ENCODE data around the gene DNAJB6.
"Not testable (repeated sequence)": the region's sequence is repeated elsewhere in the genome, so short reads cannot be mapped to it uniquely, and the experiment has no call there.

Gene DNAJB6

DNA sequence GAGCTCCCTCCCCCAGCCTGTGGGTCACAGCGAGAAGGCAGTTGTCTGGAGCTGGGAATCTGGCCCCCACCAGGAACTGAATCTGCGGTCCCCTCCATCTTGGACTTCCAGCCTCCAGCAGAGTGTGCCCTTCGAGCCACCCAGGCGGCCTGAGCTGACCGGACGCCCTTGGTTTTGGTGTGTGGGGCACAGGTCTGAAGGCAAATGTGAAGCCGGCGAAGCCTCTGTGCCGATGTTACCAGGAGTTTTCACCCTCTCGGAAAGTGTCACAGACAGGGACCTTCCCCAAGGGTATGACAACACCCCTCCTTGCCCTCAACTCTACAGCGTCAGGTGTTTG lies 109.1 kb downstream of the DNAJB6 start:
- no peaks in the 10 kb centered on the region for H3K9me3 ChIP-seq (ENCODE audit: control insufficient read depth, low read length)
- TF ChIP-seq CTCF (IDR thresholded peaks at IDR 0.05): no peak

DNA sequence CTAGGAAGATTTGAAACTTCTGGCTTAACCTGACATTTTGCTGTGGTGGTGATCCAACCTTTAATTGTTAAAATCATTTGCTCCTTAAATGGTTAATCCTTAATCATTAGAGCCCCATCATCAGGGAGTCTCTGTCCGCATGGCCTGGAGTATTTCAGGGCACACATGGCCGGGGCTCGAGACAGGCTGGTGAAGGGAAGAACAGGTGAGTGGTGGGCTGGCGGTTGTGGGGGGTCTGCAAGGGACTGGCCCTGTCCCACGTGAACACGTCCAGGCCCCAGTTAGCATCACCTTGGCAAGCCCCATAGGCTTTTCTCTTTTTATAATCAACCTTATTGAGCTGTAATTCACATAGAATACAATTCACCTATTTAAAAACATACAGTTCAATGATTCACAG lies 109.5 kb downstream of the DNAJB6 start:
- no peaks in the 10 kb centered on the region for H3K4me1 ChIP-seq
- H2AFZ ChIP-seq: no peak overlapping the region
- TF ChIP-seq CTCF (IDR thresholded peaks at IDR 0.05): no peak
- no peaks in the 10 kb centered on the region for H3K36me3 ChIP-seq (ENCODE audit: control insufficient read depth, insufficient read depth, low read length)
- no peaks in the 10 kb centered on the region for H3K27me3 ChIP-seq (ENCODE audit: control insufficient read depth, insufficient read depth, low read length)
- H3K79me2 ChIP-seq: no peaks in the 10 kb centered on the region
- H3K4me2 ChIP-seq (ENCODE audit: low read length): no peak overlapping the region
- H3K9me3 ChIP-seq (ENCODE audit: control insufficient read depth, low read length): no peaks in the 10 kb centered on the region
- no peak overlapping the region for H3K9ac ChIP-seq
- H3K4me3 ChIP-seq (ENCODE audit: low read depth, low read length): no peak overlapping the region
- no peak overlapping the region for H3K27ac ChIP-seq

More for the DNA sequence above, 109.1 kb downstream of the DNAJB6 start:
- Histone ChIP-seq H3K9ac (no peak overlapping the region), H2AFZ (no peak overlapping the region), H3K27me3 (ENCODE audit: control insufficient read depth, insufficient read depth, low read length) (no peaks in the 10 kb centered on the region), H3K36me3 (ENCODE audit: control insufficient read depth, insufficient read depth, low read length) (no peaks in the 10 kb centered on the region), H3K27ac (no peak overlapping the region), H3K4me1 (no peaks in the 10 kb centered on the region), H3K79me2 (no peaks in the 10 kb centered on the region), H3K4me3 (ENCODE audit: low read depth, low read length) (no peak overlapping the region), H3K4me2 (ENCODE audit: low read length) (no peak overlapping the region)

- H2AFZ ChIP-seq; H3K4me1 ChIP-seq; H3K36me3 ChIP-seq (ENCODE audit: control insufficient read depth, insufficient read depth, low read length); H3K27ac ChIP-seq; H3K4me3 ChIP-seq (ENCODE audit: low read depth, low read length); H3K9me3 ChIP-seq (ENCODE audit: control insufficient read depth, low read length); H3K9ac ChIP-seq; H3K4me2 ChIP-seq (ENCODE audit: low read length); H3K27me3 ChIP-seq (ENCODE audit: control insufficient read depth, insufficient read depth, low read length); H3K79me2 ChIP-seq: not testable (repeated sequence)
These were observed 117.2 kb downstream of the DNAJB6 start for GRCh38 chr7:157454003-157454402.

DNA sequence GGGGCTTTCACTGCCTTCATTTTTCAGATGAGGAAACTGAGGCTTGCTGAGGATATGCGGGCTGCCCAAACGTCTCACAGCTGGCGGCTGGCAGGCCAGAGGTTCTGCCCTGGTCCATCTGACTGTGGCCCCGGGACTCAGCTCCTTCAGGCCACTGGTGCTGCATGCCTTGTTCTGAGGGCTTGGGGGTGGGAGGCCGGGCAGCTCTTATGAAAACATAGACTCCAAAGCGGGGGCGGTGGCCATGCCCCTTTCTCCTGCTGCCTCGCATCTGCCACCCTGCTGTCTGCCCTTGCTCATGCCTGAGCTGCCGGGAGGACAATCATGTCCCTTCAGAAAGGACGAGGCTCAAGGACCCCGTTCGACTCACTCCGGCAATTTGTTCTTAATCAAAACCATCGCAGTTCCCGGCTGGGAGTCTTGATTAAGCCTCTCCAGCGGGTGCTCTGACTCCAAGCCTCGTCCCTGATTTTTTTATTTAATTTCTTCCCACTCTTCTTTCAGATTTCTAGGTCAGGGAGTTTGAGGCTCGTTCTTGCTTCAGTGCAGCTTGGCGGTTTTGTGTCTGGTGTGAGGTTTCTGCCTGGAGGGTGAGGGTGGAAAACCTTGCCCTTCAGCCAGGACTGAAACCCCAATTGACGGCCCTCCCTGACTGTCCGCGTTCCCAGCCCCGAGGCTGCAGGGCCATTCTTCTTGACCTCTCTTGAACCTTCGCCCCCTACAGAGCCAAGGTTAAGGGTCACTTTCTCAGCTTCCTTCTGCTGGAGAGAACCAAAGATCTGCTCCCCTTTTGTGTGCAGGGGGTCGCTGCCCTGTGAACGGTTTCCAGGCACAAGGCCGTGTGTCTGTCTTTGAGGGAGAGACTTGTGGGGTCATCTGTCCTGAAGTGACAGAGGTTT lies 120.8 kb downstream of the DNAJB6 start:
- Histone ChIP-seq H3K79me2 (no peaks in the 10 kb centered on the region), H3K4me1 (no peaks in the 10 kb centered on the region)
- TF ChIP-seq CTCF (IDR thresholded peaks at IDR 0.05): no peak

GRCh38 chr7:157458254-157458633 lies 121.4 kb downstream of the DNAJB6 start:
- H3K79me2 ChIP-seq: no peaks in the 10 kb centered on the region
- H2AFZ ChIP-seq: no peak overlapping the region
- no peaks in the 10 kb centered on the region for H3K27me3 ChIP-seq (ENCODE audit: control insufficient read depth, insufficient read depth, low read length)
- no peaks in the 10 kb centered on the region for H3K36me3 ChIP-seq (ENCODE audit: control insufficient read depth, insufficient read depth, low read length)
- H3K9me3 ChIP-seq (ENCODE audit: control insufficient read depth, low read length): no peaks in the 10 kb centered on the region
- H3K4me3 ChIP-seq (ENCODE audit: low read depth, low read length): no peak overlapping the region
- H3K27ac ChIP-seq: no peak overlapping the region
- H3K4me2 ChIP-seq (ENCODE audit: low read length): no peak overlapping the region
- no peak overlapping the region for H3K9ac ChIP-seq
- TF ChIP-seq CTCF (IDR thresholded peaks at IDR 0.05): no peak
- H3K4me1 ChIP-seq: no peaks in the 10 kb centered on the region

More for the DNA sequence above, 120.8 kb downstream of the DNAJB6 start:
- no peak overlapping the region for H3K4me2 ChIP-seq (ENCODE audit: low read length)
- H3K9ac ChIP-seq: no peak overlapping the region
- no peaks in the 10 kb centered on the region for H3K9me3 ChIP-seq (ENCODE audit: control insufficient read depth, low read length)
- no peak overlapping the region for H2AFZ ChIP-seq
- no peaks in the 10 kb centered on the region for H3K36me3 ChIP-seq (ENCODE audit: control insufficient read depth, insufficient read depth, low read length)
- H3K27ac ChIP-seq: no peak overlapping the region
- no peak overlapping the region for H3K4me3 ChIP-seq (ENCODE audit: low read depth, low read length)
- no peaks in the 10 kb centered on the region for H3K27me3 ChIP-seq (ENCODE audit: control insufficient read depth, insufficient read depth, low read length)

All from parathyroid adenoma (tissue), 2 donors.